GM12878 (cell line): ENCODE data around the gene ARGLU1. TPM values are rescaled to one million over a fixed set of nuclear protein-coding genes. Genes with fewer than 3 reads are reported as not detected.

Source experiments
- CHD1 ChIP-seq: IDR thresholded peaks from 2 replicates; pipeline ENCODE4 v1.6.1; 2012; ENCODE audit warnings: low read depth, low read length, improper control_type of control experiment
- IRF4 ChIP-seq: IDR thresholded peaks from 2 replicates; pipeline ENCODE4 v1.6.1; 2011; ENCODE audit warnings: low read depth, low read length
- MTA3 ChIP-seq: IDR thresholded peaks from 2 replicates; pipeline ENCODE4 v1.6.1; 2012; ENCODE audit warnings: low read length, inconsistent platforms, borderline replicate concordance
- PAX5 ChIP-seq: IDR thresholded peaks from 2 replicates; pipeline ENCODE4 v1.6.1; 2011; ENCODE audit warnings: low read depth, low read length, borderline replicate concordance
- SPI1 ChIP-seq: IDR thresholded peaks from 2 replicates; pipeline ENCODE4 v1.6.1; 2011; ENCODE audit warnings: low read depth, mild to moderate bottlenecking, low read length, moderate library complexity, borderline replicate concordance; ENCODE audit not compliant: insufficient read depth
- SUZ12 ChIP-seq: fragments of 200-600 bp; sonication (generic); IDR thresholded peaks from one replicate; pipeline ENCODE4 v1.6.1; 2018; ENCODE audit warnings: antibody characterized with exemption, mild to moderate bottlenecking; ENCODE audit not compliant: unreplicated experiment
- WRNIP1 ChIP-seq: IDR thresholded peaks from 2 replicates; pipeline ENCODE4 v1.6.1; 2011; ENCODE audit warnings: low read depth, low read length, improper control_type of control experiment, borderline replicate concordance
- ZNF274 ChIP-seq: IDR thresholded peaks from one replicate; pipeline ENCODE4 v1.8.0; 2011; ENCODE audit not compliant: insufficient read length, insufficient read depth
- polyA plus RNA-seq, 11 experiments: library from polyadenylated mRNA; depleted of rRNA in 4 of 11; unstranded in 6 of 11; stranded (reverse) in 5 of 11; fragments of >200 nt; fragmentation: Nextera tagmentation in 4 of 11; fragmentation: Illumina TruSeq in 1 of 11; extraction: Ambion mirVana in 4 of 11; extraction: Trizol in 1 of 11; gene quantifications; 1 replicate in 1 of 11; 2 replicates in 10 of 11; pipeline versions ENCODE4 v1.2.1 to v1.2.3, GENCODE V29; 2011 to 2016; ENCODE audit warnings: inconsistent platforms in 2 of 11, missing spikeins in 2 of 11, low read depth in 1 of 11
- total RNA-seq, 4 experiments: library from RNA; depleted of rRNA in 3 of 4; stranded (reverse); fragments of >200 nt in 3 of 4; fragmentation: Illumina TruSeq in 1 of 4; extraction: Trizol in 1 of 4; gene quantifications; 2 replicates each; pipeline versions ENCODE4 v1.2.1 to v1.2.3, GENCODE V29; 2013 to 2021
- TF ChIP-seq, protein P1 (sequence below): fragments of 450-650 bp; formaldehyde crosslinking; IDR thresholded peaks from 2 replicates; pipeline ENCODE4 v1.4.0; 2022; ENCODE audit warnings: mild to moderate bottlenecking, moderate library complexity
- TF ChIP-seq, protein P2 (sequence below): IDR thresholded peaks from 2 replicates; pipeline ENCODE4 v1.6.1; 2012; ENCODE audit warnings: low read depth, low read length, improper control_type of control experiment
- TF ChIP-seq, protein P3 (sequence below): fragments of 450-650 bp; IDR thresholded peaks from 2 replicates; pipeline ENCODE4 v1.6.1; 2017; ENCODE audit warnings: mild to moderate bottlenecking, low read depth, inconsistent platforms; ENCODE audit not compliant: poor library complexity, severe bottlenecking

ARGLU1 gene
- total and polyA plus RNA-seq, 10 of the 15 experiments (the other 5 are each of a cell fraction or from before 2014, with no cell fraction given): 47.1 to 197 (median 98.3) TPM

DNA sequence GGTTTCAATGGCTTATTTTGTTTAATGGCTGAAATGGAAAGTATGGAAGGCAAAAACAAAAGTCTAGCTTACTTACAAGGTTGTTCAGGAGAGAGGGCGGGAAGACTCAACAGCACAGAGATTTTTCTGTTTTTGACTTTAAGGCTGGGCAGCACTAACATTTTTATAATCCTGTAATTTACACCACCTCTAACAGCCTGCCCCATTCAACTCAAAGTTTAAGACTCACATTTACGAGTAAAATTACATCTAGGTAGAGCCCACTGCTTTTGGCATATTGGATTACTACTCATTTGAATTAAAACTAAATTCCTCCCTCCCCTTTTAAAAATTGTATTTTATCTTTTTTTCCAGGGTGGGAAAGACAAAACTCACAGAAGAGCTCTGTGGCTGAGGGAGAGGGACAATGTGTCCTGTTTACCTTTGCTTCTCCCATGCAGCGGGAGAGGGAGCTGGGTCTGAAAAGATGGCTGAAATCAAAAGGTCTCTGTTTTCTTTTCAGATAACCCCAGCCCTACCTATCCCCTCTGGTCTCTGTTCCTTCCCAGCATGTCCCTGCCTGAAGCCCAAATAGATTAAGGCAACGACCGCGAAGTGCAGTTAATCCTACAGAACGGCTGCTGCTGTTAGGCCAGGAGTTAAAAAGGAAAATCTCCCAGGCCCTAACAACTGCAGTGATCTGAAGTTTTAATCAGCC lies 39.1 kb downstream of the ARGLU1 start (continued):
- TF ChIP-seq, protein P1, sequence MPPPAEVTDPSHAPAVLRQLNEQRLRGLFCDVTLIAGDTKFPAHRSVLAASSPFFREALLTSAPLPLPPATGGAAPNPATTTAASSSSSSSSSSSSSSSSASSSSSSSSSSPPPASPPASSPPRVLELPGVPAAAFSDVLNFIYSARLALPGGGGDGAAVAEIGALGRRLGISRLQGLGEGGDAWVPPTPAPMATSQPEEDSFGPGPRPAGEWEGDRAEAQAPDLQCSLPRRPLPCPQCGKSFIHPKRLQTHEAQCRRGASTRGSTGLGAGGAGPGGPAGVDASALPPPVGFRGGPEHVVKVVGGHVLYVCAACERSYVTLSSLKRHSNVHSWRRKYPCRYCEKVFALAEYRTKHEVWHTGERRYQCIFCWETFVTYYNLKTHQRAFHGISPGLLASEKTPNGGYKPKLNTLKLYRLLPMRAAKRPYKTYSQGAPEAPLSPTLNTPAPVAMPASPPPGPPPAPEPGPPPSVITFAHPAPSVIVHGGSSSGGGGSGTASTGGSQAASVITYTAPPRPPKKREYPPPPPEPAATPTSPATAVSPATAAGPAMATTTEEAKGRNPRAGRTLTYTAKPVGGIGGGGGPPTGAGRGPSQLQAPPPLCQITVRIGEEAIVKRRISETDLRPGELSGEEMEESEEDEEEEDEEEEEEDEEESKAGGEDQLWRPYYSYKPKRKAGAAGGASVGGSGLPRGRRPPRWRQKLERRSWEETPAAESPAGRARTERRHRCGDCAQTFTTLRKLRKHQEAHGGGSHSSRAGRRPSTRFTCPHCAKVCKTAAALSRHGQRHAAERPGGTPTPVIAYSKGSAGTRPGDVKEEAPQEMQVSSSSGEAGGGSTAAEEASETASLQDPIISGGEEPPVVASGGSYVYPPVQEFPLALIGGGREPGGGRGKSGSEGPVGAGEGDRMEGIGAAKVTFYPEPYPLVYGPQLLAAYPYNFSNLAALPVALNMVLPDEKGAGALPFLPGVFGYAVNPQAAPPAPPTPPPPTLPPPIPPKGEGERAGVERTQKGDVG (CRISPR knock-in tag): no peak
- TF ChIP-seq WRNIP1 (no peak), PAX5 (no peak), IRF4 (no peak), MTA3 (no peak), CHD1 (no peak), SUZ12 (no peak), SPI1 (no peak), ZNF274 (no peak)
- TF ChIP-seq, protein P2, sequence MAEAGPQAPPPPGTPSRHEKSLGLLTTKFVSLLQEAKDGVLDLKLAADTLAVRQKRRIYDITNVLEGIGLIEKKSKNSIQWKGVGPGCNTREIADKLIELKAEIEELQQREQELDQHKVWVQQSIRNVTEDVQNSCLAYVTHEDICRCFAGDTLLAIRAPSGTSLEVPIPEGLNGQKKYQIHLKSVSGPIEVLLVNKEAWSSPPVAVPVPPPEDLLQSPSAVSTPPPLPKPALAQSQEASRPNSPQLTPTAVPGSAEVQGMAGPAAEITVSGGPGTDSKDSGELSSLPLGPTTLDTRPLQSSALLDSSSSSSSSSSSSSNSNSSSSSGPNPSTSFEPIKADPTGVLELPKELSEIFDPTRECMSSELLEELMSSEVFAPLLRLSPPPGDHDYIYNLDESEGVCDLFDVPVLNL: no peak
- TF ChIP-seq, protein P3, sequence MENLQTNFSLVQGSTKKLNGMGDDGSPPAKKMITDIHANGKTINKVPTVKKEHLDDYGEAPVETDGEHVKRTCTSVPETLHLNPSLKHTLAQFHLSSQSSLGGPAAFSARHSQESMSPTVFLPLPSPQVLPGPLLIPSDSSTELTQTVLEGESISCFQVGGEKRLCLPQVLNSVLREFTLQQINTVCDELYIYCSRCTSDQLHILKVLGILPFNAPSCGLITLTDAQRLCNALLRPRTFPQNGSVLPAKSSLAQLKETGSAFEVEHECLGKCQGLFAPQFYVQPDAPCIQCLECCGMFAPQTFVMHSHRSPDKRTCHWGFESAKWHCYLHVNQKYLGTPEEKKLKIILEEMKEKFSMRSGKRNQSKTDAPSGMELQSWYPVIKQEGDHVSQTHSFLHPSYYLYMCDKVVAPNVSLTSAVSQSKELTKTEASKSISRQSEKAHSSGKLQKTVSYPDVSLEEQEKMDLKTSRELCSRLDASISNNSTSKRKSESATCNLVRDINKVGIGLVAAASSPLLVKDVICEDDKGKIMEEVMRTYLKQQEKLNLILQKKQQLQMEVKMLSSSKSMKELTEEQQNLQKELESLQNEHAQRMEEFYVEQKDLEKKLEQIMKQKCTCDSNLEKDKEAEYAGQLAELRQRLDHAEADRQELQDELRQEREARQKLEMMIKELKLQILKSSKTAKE: no peak
